Measurements from ENCODE around the gene ZSWIM6.

Gene ZSWIM6

DNA sequence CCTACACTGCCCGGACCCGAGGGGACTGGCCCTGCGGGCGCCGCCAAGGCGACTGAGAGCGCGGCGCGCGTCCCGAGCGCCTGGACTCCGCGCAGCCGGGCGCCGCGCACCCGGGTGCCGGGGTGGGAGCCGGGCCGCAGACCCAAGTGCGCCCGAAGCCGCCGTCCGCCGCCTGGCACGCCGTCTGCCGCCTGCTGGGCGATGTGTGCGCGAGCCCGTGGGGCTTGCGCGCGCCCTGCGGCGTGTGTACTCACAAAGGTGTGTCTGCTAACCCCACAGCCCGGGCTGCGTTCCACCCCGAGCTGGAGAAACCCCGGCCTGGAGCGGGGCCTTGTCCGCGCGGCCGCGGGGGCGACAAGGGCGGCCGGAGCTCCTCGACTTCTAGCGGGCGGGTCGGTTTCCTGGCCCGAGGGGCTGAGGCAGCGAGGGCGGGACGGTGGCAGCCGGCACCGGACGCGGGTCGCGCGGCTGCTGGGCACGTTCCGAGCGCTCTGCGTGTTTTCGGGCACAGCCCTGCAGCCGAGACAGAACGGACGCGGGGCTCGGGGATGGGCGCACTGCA is 1.1 kb upstream of the ZSWIM6 start:
- Histone ChIP-seq H3K4me2 (ENCODE audit: low read length) (peak overlapping the region; percentile 92), H3K27me3 (ENCODE audit: insufficient read depth, low read length) (no peaks in the 10 kb centered on the region; the same call in 1 of the 2 replicates), H2AFZ (ENCODE audit: low read length) (peak overlapping the region; percentile 40; the same call in 1 of the 2 replicates), H3K4me1 (ENCODE audit: insufficient read depth, low read length, severe bottlenecking) (peaks cover 27% of the 10 kb centered on the region), H3K9me3 (ENCODE audit: low read length) (no peaks in the 10 kb centered on the region), H3K9me2 (ENCODE audit: low read depth, low read length) (no peaks in the 10 kb centered on the region), H3K9ac (ENCODE audit: low read length) (peak overlapping the region; percentile 58), H3K36me3 (ENCODE audit: insufficient read depth, low read length) (no peaks in the 10 kb centered on the region), H3K27ac (ENCODE audit: low read depth, low read length, poor library complexity, severe bottlenecking) (no peak overlapping the region), H3K4me3 (ENCODE audit: low read depth, low read length, poor library complexity, severe bottlenecking) (peak overlapping the region; percentile 80), H3F3A (ENCODE audit: insufficient read depth, low read length) (no peaks in the 10 kb centered on the region), H4K20me1 (ENCODE audit: insufficient read depth, low read length) (no peaks in the 10 kb centered on the region), H3K79me2 (ENCODE audit: insufficient read depth, low read length) (no peaks in the 10 kb centered on the region)
- TF ChIP-seq, protein P1, sequence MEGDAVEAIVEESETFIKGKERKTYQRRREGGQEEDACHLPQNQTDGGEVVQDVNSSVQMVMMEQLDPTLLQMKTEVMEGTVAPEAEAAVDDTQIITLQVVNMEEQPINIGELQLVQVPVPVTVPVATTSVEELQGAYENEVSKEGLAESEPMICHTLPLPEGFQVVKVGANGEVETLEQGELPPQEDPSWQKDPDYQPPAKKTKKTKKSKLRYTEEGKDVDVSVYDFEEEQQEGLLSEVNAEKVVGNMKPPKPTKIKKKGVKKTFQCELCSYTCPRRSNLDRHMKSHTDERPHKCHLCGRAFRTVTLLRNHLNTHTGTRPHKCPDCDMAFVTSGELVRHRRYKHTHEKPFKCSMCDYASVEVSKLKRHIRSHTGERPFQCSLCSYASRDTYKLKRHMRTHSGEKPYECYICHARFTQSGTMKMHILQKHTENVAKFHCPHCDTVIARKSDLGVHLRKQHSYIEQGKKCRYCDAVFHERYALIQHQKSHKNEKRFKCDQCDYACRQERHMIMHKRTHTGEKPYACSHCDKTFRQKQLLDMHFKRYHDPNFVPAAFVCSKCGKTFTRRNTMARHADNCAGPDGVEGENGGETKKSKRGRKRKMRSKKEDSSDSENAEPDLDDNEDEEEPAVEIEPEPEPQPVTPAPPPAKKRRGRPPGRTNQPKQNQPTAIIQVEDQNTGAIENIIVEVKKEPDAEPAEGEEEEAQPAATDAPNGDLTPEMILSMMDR (IDR thresholded peaks at IDR 0.05; ENCODE audit: low read length), result no peak
- TF ChIP-seq EZH2 (IDR thresholded peaks at IDR 0.05; ENCODE audit: borderline replicate concordance, low read length), result no peak

DNA sequence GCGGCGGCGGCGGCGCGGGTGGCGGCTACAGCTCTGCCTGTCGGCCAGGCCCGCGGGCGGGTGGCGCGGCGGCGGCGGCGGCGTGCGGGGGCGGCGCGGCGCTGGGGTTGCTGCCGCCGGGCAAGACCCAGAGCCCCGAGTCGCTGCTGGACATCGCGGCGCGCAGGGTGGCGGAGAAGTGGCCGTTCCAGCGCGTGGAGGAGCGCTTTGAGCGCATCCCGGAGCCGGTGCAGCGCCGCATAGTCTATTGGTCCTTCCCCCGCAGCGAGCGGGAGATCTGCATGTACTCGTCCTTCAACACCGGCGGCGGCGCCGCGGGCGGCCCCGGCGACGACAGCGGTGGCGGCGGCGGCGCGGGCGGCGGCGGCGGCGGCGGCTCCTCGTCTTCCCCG is 296 bp downstream of the ZSWIM6 start:
- Histone ChIP-seq H3K9me3 (ENCODE audit: low read length) (no peaks in the 10 kb centered on the region), H3K4me3 (ENCODE audit: low read depth, low read length, poor library complexity, severe bottlenecking) (peak overlapping the region; percentile 80), H3K27ac (ENCODE audit: low read depth, low read length, poor library complexity, severe bottlenecking) (no peak overlapping the region), H3K9me2 (ENCODE audit: low read depth, low read length) (no peaks in the 10 kb centered on the region), H2AFZ (ENCODE audit: low read length) (no peak overlapping the region), H3K36me3 (ENCODE audit: insufficient read depth, low read length) (no peaks in the 10 kb centered on the region), H3K27me3 (ENCODE audit: insufficient read depth, low read length) (no peaks in the 10 kb centered on the region; the same call in 1 of the 2 replicates), H4K20me1 (ENCODE audit: insufficient read depth, low read length) (no peaks in the 10 kb centered on the region), H3K9ac (ENCODE audit: low read length) (no peak overlapping the region), H3K79me2 (ENCODE audit: insufficient read depth, low read length) (no peaks in the 10 kb centered on the region), H3K4me2 (ENCODE audit: low read length) (peak overlapping the region; percentile 44; the same call in 1 of the 2 replicates), H3F3A (ENCODE audit: insufficient read depth, low read length) (no peaks in the 10 kb centered on the region), H3K4me1 (ENCODE audit: insufficient read depth, low read length, severe bottlenecking) (peaks cover 27% of the 10 kb centered on the region)
- TF ChIP-seq, protein P1 (IDR thresholded peaks at IDR 0.05; ENCODE audit: low read length), result no peak
- no peak for TF ChIP-seq EZH2 (IDR thresholded peaks at IDR 0.05; ENCODE audit: borderline replicate concordance, low read length)

DNA sequence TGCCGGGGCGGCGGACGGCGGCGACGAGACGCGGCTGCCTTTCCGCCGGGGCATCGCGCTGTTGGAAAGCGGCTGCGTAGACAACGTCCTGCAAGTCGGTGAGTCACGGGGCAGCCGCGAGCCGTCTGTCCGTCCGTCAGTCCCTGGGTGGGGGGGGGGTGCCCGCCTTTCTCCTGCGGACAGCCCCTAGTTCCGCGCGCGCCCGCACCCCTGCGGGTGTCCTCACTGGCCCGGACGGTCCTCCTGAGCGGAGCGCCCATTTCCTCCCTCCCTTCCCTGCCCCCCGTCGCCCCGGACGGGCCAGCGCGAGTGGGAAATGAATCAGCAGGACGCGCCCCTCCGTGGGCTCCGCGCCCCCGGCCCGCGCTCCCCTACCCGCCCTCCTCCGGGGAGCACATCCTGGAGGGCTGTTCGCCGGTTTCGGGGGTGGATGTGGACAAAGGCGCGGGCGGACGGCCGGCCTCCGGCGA is 828 bp downstream of the ZSWIM6 start:
- peak overlapping the region; percentile 89 for H3K4me2 ChIP-seq (ENCODE audit: low read length)
- H3K4me3 ChIP-seq (ENCODE audit: low read depth, low read length, poor library complexity, severe bottlenecking), result peak overlapping the region; percentile 70
- H3F3A ChIP-seq (ENCODE audit: insufficient read depth, low read length), result no peaks in the 10 kb centered on the region
- no peaks in the 10 kb centered on the region for H3K36me3 ChIP-seq (ENCODE audit: insufficient read depth, low read length)
- no peaks in the 10 kb centered on the region; the same call in 1 of the 2 replicates for H3K27me3 ChIP-seq (ENCODE audit: insufficient read depth, low read length)
- H4K20me1 ChIP-seq (ENCODE audit: insufficient read depth, low read length), result no peaks in the 10 kb centered on the region
- no peak overlapping the region for H2AFZ ChIP-seq (ENCODE audit: low read length)
- peak overlapping the region; percentile 49; the same call in 1 of the 2 replicates for H3K9ac ChIP-seq (ENCODE audit: low read length)
- TF ChIP-seq, protein P1 (IDR thresholded peaks at IDR 0.05; ENCODE audit: low read length), result no peak
- TF ChIP-seq EZH2 (IDR thresholded peaks at IDR 0.05; ENCODE audit: borderline replicate concordance, low read length), result no peak
- H3K4me1 ChIP-seq (ENCODE audit: insufficient read depth, low read length, severe bottlenecking), result peaks cover 27% of the 10 kb centered on the region
- no peaks in the 10 kb centered on the region for H3K79me2 ChIP-seq (ENCODE audit: insufficient read depth, low read length)
- H3K9me2 ChIP-seq (ENCODE audit: low read depth, low read length), result no peaks in the 10 kb centered on the region
- H3K9me3 ChIP-seq (ENCODE audit: low read length), result no peaks in the 10 kb centered on the region
- H3K27ac ChIP-seq (ENCODE audit: low read depth, low read length, poor library complexity, severe bottlenecking), result no peak overlapping the region
